GM19324 (cell line): Measurements from ENCODE around the gene OR2W1.

Source experiments
- ATAC-seq: cut with Tn5 transposase; IDR thresholded peaks from one replicate; pipeline ENCODE4 v1.9.1; 2021; ENCODE audit warnings: mild to moderate bottlenecking, moderate library complexity; ENCODE audit not compliant: unreplicated experiment, low FRiP score

The OR2W1 gene, protein sequence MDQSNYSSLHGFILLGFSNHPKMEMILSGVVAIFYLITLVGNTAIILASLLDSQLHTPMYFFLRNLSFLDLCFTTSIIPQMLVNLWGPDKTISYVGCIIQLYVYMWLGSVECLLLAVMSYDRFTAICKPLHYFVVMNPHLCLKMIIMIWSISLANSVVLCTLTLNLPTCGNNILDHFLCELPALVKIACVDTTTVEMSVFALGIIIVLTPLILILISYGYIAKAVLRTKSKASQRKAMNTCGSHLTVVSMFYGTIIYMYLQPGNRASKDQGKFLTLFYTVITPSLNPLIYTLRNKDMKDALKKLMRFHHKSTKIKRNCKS

DNA sequence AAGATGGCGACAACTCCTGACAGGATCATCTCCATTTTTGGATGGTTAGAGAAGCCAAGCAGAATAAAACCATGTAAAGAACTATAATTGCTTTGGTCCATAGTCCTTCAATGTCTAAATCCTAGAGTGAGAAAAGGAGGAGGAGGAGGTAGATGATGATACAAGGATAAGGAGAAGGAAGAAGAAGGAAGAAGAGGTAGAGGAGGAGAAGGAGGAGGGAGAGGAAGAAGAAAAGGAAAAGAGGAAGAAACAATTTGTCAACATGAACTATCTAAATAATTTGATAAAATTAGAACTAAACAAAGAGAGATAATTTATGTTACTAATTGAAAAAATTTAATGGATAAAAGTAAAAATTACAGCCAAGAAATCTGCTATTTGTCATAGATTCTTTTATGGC lies at the start of gene OR2W1:
OR2W1 (minus strand) TSS at position 101 of the 400 bp plus-strand sequence; CDS start at position 101, 0 bp downstream.
- ATAC-seq, result no peak

DNA sequence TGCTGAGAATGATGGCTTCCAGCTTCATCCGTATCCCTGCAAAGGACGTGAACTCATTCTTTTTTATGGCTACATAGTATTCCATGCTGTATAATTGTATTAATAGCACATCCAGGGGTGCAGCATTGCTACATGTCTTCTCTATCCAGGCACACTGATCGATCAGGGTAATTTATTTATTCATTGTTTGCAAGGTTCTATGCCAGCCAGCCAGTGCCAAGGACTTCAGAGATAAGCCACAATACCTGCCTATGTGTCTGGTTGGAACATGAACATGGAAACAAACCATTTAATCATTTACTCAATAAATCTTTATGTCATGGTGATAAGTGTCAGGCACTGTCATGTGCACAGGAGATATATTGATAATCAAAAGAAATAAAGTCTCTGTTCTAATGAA lies 48.0 kb upstream of the OR2W1 start:
- ATAC-seq, result no peak

DNA sequence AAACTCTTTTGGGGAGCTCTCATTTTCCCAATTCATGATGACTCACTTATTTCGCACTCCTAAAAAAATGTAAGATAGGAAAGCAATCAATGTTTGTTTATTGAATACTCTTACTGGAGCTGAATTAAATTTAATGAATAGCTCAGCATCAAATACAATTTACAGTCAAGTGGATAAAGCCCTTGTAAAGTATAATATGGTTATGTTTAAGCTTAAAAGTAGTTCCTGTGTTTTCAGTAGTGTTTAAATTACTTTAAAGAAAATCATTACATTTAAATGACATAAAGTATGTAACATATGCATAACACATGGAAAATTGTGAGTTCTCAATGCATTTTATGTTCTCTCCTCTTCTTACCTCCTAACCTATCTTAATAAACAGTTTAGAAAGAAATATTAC lies 42.2 kb upstream of the OR2W1 start, which contains the start of gene OR2B3:
OR2B3 (minus strand) TSS at position 101 of the 400 bp plus-strand sequence; CDS start at position 36, 65 bp downstream.
- ATAC-seq, result no peak

GRCh38 chr6:29082457-29082856 lies 37.5 kb upstream of the OR2W1 start:
- ATAC-seq, result no peak

GRCh38 chr6:29081312-29081711 lies 36.3 kb upstream of the OR2W1 start:
- ATAC-seq, result no peak

DNA sequence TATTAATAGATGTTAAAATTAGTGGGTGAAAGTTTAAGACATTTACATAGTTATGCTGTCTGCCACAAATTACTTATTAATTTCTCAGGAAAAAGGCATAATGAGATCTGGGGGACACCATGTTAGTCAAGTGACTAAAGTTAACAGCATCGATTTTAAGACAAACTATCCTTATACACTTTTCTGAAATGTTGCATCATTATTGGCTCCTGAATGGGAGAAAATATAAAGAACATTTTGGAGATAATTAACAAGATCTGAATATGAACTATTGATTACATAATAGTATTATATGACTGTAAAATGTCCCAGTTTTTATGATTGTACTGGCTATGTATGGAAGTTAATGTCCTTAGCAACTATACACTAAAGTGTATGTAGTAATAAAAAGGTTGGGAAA lies 34.2 kb upstream of the OR2W1 start:
- no peak for ATAC-seq

DNA sequence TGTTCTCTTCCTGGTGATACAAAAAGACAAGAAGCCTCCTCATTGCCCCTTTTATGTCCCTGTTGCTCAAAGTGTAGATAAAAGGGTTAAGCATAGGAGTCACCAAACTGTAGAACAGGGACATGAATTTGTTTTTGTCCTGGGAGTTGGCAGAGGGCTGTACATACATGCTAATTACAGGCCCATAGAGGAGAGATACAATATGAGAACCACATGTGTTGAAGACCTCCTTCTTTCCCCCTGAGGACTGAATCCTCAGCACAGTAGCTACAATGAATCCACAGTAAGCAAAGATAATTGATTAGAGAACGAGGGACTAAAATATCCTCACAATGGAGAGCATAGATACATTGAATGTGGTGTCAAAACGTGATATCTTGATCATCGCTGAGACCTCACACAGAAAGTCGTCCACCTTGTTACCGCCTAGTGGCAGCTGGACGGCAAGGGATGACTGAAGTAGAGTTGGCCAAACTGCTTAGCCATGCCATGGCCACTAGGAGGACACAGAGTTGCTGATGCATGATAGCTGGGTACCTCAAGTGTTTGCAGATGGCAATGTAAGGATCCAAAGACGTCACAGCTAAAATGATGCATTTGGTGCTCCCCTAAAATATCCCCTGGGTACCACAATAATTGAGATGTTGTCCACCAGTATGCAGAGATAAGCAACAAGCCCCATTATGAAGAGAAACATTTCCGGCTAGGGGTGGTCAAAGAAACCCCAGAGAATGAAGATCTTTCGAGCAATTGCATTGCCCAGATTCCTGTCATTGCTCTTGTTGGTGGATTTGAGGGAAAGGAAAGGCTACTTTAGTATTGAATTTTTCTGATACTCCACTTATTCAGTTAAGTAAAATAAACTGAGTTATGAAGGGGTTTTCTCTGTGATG lies 27.1 kb upstream of the OR2W1 start:
- no peak for ATAC-seq

DNA sequence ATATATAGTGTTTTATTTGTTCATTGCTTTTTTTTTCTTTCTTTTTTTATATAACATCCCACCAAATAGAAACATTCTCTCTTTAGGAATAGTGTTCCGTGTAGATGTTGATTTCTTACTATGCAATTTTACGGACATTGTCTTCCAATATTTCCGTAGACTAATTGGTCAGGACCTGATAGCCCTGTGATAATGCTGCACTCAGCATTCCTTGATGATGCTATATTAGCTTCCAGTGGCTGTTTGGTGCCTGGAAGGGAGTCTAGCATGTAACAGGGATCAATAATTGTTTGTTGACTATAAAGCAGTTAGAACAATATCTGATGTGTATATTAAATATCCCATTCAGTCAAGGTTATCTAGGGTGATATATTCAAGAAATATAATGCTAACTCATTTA lies 6.7 kb upstream of the OR2W1 start:
- ATAC-seq, result no peak

GRCh38 chr6:29035951-29036350 lies 9.0 kb downstream of the OR2W1 start:
- ATAC-seq, result no peak

- no peak for ATAC-seq
Observed at GRCh38 chr6:29028821-29029220, 16.2 kb downstream of the OR2W1 start.

DNA sequence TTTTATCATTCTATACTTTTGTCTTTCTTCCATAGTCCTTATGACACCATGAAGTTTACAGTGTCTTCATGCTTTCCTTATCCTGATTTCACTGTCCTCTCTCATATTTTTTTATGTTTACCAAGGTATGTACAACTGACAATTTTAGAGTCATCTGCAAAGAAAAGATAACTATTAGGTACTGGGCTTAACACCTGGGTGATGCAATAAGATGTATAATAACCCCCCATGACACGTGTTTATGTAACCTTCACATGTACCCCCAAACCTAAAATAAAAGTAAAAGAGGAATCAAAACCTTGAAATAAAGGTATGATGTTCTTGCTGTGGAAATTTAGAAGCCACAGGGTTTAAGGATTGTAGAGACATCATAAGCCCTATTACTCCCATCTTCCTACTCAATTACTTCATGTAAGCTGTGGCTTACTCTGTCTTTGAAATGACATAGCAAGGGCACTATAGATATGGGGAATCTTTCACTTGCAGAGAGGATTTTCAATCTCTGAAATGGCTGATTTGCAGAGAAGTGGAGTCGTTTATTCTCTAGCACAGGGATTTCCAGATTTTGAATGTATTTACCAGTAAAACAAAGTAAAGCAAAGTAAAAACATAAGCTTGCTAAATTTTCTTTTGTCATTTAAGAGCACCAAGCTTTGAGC lies 18.9 kb downstream of the OR2W1 start:
- no peak for ATAC-seq

DNA sequence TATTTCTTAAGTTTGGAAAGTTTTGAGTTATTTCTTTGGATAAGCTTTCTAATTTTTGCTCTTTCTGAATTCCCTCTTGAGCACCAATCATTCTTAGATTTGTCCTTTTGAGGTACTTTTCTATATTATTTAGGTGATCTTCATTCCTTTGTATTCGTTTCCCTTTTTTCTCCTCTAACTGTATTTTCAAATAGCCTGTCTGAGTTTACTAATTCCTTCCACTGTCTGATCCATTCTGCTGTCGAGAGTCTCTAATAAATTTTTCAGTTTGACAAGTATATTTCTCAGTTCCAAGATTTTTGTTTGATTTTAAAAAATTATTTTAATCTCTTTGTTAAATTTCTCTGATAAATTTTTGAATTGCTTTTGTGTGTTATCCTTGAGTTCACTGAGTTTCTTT lies 23.5 kb downstream of the OR2W1 start:
- no peak for ATAC-seq

DNA sequence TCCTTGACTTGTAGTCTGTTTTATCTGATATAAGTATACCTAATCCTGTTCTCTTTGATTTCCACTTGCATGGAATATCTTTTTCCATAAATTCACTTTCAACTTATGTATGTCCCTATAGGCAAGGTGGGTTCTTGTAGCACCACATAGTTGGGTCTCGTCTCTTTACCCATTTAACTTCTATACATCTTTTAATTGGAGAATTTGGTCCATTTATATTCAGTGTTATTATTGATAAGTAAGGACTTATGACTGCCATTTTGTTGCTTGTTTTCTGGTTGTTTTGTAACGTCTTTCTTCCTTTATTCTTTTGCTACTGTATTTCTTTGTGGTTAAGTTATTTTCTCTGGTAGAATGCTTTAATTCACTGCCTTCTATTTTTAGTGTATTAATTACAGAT lies 25.3 kb downstream of the OR2W1 start:
- no peak for ATAC-seq

DNA sequence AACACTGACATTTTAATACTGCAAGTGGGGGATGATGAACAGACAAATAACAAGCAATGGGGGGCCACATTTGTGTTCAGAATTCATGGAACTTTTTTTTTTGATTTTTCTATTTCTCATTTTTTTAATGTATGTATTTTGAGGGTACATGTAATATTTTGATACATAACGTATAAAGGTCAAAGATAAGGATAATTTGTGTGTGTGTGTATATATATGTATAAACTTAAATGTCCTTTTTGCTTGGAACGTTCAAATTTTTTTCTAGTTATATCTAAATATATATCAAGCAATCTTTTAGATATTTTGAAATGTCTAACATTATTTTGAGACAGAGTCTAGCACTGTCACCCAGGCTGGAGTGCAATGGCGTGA lies 27.6 kb downstream of the OR2W1 start:
- no peak for ATAC-seq

- ATAC-seq, result peak; percentile 77
Observed at GRCh38 chr6:29016559-29017427, 28.2 kb downstream of the OR2W1 start.

DNA sequence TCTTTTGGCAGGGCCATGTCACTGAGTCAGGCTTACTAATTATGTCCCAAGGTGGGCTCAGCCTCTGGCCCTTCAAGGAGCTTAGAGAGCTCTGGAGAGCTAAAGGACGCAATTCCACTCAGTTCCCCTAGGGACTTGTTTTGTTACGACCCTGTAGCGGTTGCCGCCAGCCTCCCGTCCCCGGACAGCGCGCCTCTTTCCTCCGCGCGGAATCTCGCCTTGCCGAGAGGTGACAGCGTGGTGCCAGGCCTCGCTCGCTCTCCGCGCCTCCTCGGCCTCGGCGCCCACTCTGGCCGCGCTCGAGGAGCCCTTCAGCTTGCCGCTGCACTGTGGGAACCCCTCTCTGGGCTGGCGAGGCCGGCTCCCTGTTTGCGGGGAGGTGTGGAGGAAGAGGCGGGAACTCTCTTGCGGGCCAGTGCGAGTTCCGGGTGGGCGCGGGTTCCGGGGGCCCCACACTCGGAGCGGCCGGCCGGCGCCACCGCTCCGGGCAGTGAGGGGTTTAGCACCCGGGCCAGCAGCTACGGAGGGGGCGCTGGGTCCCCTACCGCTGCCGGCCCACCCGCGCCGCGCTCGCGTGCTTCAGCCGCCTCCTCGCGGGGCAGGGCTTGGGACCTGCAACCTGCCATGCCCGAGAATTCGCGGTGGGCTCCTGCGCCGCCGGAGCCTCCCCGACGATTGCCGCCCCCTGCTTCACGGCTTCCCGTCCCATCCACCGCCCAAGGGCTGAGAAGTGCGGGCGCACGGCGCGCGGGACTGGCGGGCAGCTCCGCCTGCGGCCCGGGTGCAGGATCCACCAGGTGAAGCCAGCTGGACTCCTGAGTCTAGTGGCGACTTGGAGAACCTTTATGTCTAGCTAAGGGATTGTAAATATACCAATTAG lies 30.0 kb downstream of the OR2W1 start:
- no peak for ATAC-seq

DNA sequence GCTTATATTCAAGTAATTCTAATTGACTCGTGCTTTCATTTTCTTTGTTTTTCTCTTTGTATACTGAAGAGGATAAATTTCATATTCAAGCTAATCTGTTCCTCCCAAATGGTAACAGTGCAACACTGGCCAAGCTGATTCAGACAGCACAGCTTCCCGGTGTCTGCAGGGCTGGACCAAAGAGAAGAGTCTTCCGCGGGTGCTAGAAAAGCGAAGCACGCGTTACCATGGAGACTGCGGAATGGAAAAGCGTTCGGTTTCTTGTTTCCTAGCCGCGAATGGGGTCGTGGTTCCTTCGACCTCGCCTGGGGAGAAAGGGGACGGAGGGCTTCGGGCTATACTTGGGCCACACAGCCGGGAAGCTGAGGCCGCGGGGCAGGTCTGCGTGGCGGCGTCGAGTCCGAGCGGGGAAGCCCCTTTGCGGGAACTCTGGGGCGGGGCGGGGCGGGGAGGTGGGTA lies 33.7 kb downstream of the OR2W1 start:
- no peak for ATAC-seq

GRCh38 chr6:29009358-29009757 lies 35.6 kb downstream of the OR2W1 start:
- no peak for ATAC-seq

GRCh38 chr6:29008089-29008488 lies 36.9 kb downstream of the OR2W1 start:
- no peak for ATAC-seq
